Omental fat pad (tissue), 4 donors: ENCODE results near the gene TIMM22. TPM values are rescaled to one million over a fixed set of nuclear protein-coding genes. Genes with fewer than 3 reads are reported as not detected.
"Not testable (repeated sequence)": the region's sequence is repeated elsewhere in the genome, so short reads cannot be mapped to it uniquely, and the experiment has no call there.

Experiments used
- ATAC-seq: fragments of 150-250 bp; one replicate; pipeline ENCODE4 v1.9.1; 2016; ENCODE audit warnings: mild to moderate bottlenecking, moderate library complexity; ENCODE audit not compliant: low FRiP score
- DNase-seq: peaks from one replicate; pipeline ENCODE4 v3.0.0-alpha.2; 2019; ENCODE audit warnings: low spot score
- total RNA-seq, 4 donors: library from RNA; depleted of rRNA; stranded (reverse); fragments of >200 nt; gene quantifications; one replicate each; pipeline ENCODE4 v1.1.0, GENCODE V29; 2016
- TF ChIP-seq, protein P1 (sequence below), 3 donors: fragments of 450-650 bp; IDR thresholded peaks; one replicate each; pipeline ENCODE4 v1.5.1; 2016 to 2017; ENCODE audit warnings: antibody characterized with exemption in 3 of 3, mild to moderate bottlenecking in 3 of 3, moderate library complexity in 2 of 3

The TIMM22 gene
- total RNA-seq, 4 donors from 2014 or later, result 10.9 to 18.3 (median 13.4) TPM

DNA sequence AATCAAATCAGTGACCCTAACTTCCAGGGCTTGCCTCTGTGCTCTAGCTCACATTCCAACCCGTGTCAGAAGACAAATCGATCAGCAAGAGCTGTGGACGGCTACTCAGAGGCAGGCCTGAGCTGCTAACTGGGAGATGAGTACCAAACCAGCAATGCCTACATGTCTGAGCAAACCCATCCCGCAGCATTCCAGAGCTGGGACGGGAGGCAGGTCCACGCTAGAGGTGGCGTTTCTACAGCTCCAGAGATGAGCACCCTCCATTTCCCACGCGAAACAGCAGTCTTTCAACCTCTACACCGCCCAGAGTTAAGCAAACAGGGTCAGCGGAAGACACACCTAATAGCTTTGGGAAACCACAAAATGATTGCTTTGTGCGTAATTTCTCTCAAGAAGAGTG, 23.9 kb upstream of the TIMM22 start:
- TF ChIP-seq, protein P1, sequence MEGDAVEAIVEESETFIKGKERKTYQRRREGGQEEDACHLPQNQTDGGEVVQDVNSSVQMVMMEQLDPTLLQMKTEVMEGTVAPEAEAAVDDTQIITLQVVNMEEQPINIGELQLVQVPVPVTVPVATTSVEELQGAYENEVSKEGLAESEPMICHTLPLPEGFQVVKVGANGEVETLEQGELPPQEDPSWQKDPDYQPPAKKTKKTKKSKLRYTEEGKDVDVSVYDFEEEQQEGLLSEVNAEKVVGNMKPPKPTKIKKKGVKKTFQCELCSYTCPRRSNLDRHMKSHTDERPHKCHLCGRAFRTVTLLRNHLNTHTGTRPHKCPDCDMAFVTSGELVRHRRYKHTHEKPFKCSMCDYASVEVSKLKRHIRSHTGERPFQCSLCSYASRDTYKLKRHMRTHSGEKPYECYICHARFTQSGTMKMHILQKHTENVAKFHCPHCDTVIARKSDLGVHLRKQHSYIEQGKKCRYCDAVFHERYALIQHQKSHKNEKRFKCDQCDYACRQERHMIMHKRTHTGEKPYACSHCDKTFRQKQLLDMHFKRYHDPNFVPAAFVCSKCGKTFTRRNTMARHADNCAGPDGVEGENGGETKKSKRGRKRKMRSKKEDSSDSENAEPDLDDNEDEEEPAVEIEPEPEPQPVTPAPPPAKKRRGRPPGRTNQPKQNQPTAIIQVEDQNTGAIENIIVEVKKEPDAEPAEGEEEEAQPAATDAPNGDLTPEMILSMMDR (IDR thresholded peaks at IDR 0.05), result no peak
- DNase-seq, result no peak
- no peak for ATAC-seq

DNA sequence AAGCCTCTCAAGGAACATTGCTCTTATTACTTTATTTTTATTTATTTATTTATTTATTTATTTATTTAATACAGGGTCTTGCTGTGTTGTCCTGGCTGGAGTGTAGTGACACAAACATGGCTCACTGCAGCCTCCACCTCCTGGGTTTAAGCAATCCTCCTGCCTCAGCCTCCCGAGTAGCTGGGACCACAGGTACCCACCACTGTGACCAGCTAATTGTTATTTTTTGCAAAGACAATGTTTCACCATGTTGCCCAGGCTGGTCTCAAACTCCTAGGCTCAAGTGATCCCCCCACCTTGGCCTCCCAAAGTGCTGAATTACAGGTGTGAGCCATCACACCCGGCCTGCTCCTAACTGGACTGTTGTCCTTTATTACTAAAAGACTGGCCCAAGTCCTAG, 22.2 kb upstream of the TIMM22 start:
- DNase-seq, result not testable (repeated sequence)

DNA sequence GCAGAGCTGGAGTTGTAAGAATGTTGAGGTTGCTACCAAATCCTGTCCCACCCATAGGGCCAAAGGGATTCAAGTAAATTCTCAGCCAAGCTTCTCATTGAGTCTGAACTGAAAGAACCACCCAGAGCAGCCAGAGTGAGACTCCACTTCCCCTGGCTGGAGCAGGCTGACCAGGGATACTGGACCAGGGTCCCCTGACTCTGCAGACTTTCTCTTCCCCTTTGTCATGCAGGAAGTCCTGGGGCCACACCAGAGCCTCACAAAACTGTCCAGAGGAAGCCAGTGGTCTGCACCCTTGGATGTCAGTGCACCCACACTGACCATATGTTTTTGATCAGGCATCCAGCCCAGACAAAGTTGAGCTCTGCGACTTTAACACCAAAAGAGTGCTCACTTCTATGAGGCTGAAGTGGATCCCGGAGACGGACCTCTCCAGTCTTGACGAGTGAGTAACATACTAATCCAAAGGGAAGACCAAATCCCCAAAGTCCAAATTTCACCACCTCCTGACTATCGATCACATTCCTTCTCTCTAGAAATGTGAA, 21.5 kb upstream of the TIMM22 start:
- no peak for ATAC-seq

More for the DNA sequence above, 22.2 kb upstream of the TIMM22 start:
- ATAC-seq, result not testable (repeated sequence)

DNA sequence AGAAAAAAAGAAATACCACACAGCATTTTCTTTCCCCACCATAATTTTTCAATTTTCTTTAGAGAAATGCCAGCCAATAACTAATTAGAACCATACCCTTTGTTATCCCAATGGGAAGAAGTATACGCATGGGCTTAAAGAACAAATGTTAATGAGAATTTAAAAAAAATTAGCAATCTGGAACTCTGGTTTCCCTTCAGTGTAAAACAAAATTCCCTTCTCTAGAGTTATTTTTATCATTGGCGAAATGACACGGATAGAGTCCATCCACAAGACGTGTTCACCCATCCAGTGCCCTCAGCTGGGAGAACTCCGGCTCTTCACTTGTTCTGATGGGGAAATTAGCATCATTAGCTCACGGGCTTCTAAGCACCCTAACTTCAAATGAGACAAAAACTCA, 20.6 kb upstream of the TIMM22 start:
- ATAC-seq (no peak), DNase-seq (no peak)
- TF ChIP-seq, protein P1 (IDR thresholded peaks at IDR 0.05), result no peak

More for the DNA sequence above, 21.5 kb upstream of the TIMM22 start:
- DNase-seq, result no peak
- TF ChIP-seq, protein P1 (IDR thresholded peaks at IDR 0.05), result no peak

DNA sequence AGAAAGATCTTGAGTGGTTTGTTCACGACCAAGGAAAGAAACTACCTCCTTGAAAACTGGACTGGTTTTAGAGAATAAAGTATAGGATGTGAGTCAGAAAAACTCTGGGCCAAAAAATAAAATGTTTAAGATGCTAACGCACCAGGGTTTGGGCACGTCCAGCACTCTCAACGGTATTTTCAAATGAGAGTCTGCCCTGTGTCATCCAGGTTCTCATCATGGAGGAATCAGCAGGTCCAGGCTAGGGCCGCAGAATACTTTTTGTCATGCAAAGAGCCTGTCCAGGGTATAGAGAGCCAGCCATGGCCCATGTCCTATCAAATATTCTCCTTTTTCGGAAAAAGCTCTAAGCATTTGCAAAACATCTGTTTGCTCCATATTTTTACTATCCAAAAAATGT, 19.8 kb upstream of the TIMM22 start:
- TF ChIP-seq, protein P1 (IDR thresholded peaks at IDR 0.05), result no peak
- ATAC-seq, result no peak

DNA sequence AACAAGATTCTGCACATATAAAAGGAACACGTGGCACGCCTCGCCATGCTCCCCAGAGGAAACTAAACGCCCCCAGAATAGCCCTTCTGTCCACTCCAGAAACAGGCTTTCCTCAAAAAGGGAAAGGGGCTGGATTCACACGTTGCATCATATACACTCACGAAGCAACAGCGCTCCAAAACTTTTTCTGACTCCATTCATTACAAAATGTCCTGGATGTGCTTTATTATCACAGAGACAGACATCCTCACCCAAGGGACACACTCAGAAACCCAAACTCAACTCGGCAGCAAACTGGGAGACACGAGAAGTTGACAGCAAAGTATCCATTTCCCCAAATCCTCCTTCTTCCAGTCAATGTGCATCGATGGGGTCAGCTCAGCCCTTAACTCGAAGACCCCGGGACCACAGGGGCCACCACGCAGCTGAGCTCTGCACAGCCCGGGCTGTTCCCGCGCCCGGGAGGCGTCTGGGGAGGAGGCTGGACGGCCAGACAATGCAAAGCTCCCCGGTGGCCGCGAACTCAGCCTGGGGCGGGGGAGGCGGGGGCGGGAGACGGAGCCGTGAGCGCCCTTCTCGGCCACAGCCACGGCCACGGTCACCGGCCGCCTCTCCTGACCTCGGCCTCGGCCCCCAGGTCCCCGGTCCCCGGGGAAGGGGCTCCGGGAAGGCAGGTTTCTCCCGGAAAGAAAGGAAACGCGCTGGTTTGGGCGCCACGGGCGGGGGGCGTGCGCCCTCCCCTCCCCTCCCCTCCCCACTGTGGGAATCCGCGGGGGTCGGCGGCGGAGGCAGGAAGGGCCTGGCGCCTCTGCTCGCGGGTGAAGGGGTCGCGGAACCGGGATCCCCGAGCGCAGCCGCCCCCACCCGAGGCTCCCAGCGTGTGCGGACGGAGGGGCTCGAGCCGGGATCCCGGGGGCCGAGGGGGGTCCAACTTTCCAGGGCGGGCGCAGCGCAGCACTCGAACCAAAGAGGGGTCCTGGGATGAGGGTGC, 18.5 kb upstream of the TIMM22 start:
- TF ChIP-seq, protein P1 (IDR thresholded peaks at IDR 0.05), result no peak
- DNase-seq (no peak), ATAC-seq (no peak)

More for the DNA sequence above, 19.8 kb upstream of the TIMM22 start:
- no peak for DNase-seq

DNA sequence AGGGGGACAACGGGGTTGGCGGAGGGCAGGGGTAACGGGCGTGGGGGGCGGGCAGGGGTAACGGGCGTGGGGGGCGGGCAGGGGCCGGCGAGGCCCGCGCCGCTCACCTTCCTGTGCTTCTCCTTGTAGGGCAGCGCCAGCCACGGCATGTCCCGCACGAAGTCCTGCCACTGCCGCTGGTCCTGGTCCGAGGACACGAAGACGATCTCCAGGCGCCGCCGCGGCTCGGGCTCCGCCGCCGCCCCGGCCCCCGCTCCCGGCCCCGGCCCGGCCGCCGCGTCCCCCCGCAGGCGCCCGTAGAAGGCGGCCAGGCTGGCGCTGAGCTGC, 17.8 kb upstream of the TIMM22 start:
- ATAC-seq (no peak), DNase-seq (no peak)
- TF ChIP-seq, protein P1 (IDR thresholded peaks at IDR 0.05), result no peak
